OCI-LY7 (cell line): Measurements from ENCODE around the gene LDB3. TPM values are rescaled to one million over a fixed set of nuclear protein-coding genes. Genes with fewer than 3 reads are reported as not detected.

ENCODE experiments used
- BruUV-seq: library from RNA; stranded (reverse); fragments of 400-500 nt; replicated peaks from 2 replicates; lab custom pipeline; 2021; lab: Mats Ljungman, UMichigan
- CTCF ChIA-PET: fragments of 300-600 bp; sonication (Branson Sonifier 250); formaldehyde crosslinking; loops from one replicate; lab custom pipeline; 2022; ENCODE audit warnings: antibody characterized with exemption; ENCODE audit not compliant: unreplicated experiment; lab: Charles Lee
- POLR2A ChIA-PET: fragments of 300-600 bp; sonication (Branson Sonifier 250); formaldehyde crosslinking; loops from one replicate; lab custom pipeline; 2022; ENCODE audit warnings: antibody characterized with exemption; lab: Charles Lee
- DNase-seq: peaks from one replicate; pipeline ENCODE4 v3.0.0-alpha.2; 2015; ENCODE audit warnings: low spot score
- H2AFZ ChIP-seq: fragments of 200-600 bp; sonication (generic), shearing (Covaris generic); 2 replicates; pipeline ENCODE4 v1.6.1; 2014; ENCODE audit warnings: mild to moderate bottlenecking, antibody characterized with exemption, low read length, moderate library complexity
- H3K27ac ChIP-seq: fragments of 200-600 bp; sonication (generic); 2 replicates; pipeline ENCODE4 v1.5.1; 2014; ENCODE audit warnings: mixed run types, low read depth, mild to moderate bottlenecking, moderate library complexity, low read length, inconsistent platforms; ENCODE audit not compliant: poor library complexity, severe bottlenecking
- H3K36me3 ChIP-seq: fragments of 200-600 bp; sonication (generic); 2 replicates; pipeline ENCODE4 v1.6.1; 2014; ENCODE audit warnings: mild to moderate bottlenecking, antibody characterized with exemption, low read length, moderate library complexity, mixed read lengths; ENCODE audit not compliant: insufficient read depth
- H3K4me1 ChIP-seq: fragments of 200-600 bp; sonication (generic); 2 replicates; pipeline ENCODE4 v1.5.1; 2014; ENCODE audit warnings: mild to moderate bottlenecking, low read length; ENCODE audit not compliant: insufficient read depth, poor library complexity, severe bottlenecking
- H3K4me2 ChIP-seq: fragments of 200-600 bp; sonication (generic); 2 replicates; pipeline ENCODE4 v1.6.1; 2014; ENCODE audit warnings: mild to moderate bottlenecking, low read length
- H3K4me3 ChIP-seq: fragments of 200-600 bp; sonication (generic); 2 replicates; pipeline ENCODE4 v1.5.1; 2014; ENCODE audit warnings: mild to moderate bottlenecking, low read depth, low read length; ENCODE audit not compliant: poor library complexity, severe bottlenecking
- H3K79me2 ChIP-seq: fragments of 200-600 bp; sonication (generic); 2 replicates; pipeline ENCODE4 v1.6.1; 2016; ENCODE audit warnings: low read depth, mild to moderate bottlenecking, low read length, moderate library complexity, mixed read lengths; ENCODE audit not compliant: insufficient read depth
- H3K9me2 ChIP-seq: fragments of 200-600 bp; sonication (generic); 2 replicates; pipeline ENCODE4 v1.6.1; 2016; ENCODE audit warnings: mild to moderate bottlenecking, low read length, mixed read lengths; ENCODE audit not compliant: insufficient read depth
- H3K9me3 ChIP-seq: fragments of 200-600 bp; sonication (generic); 2 replicates; pipeline ENCODE4 v1.6.1; 2014; ENCODE audit warnings: mild to moderate bottlenecking, mixed run types, low read length, mixed read lengths
- H4K20me1 ChIP-seq: fragments of 200-600 bp; sonication (generic); 2 replicates; pipeline ENCODE4 v1.6.1; 2014; ENCODE audit warnings: mild to moderate bottlenecking, antibody characterized with exemption, low read length, moderate library complexity, mixed read lengths; ENCODE audit not compliant: insufficient read depth
- EZH2phosphoT487 ChIP-seq: fragments of 200-600 bp; sonication (generic); IDR thresholded peaks from 2 replicates; pipeline ENCODE4 v1.6.1; 2018; ENCODE audit warnings: low read depth, borderline replicate concordance, mild to moderate bottlenecking, mixed run types, antibody characterized with exemption, low read length, moderate library complexity, mixed read lengths
- intact Hi-C: fragments of 100-400 bp; cut with micrococcal nuclease; formaldehyde crosslinking; loops from one replicate; pipeline ENCODE4 v1.10.0; 2022; ENCODE audit not compliant: unreplicated experiment
- total RNA-seq, 2 experiments: library from RNA; depleted of rRNA in 1 of 2; stranded (reverse); fragments of >200 nt in 1 of 2; shearing (Covaris generic) in 1 of 2; gene quantifications; 2 replicates each; pipeline ENCODE4 v1.2.3, GENCODE V29; 2014 to 2022
- TF ChIP-seq, protein P1 (sequence below): fragments of 200-600 bp; sonication (generic); conservative IDR thresholded peaks from 2 replicates; pipeline ENCODE4 v1.5.1; 2014; ENCODE audit warnings: mild to moderate bottlenecking, antibody characterized with exemption, low read length, moderate library complexity, mixed read lengths

The LDB3 gene
- total RNA-seq, 2 experiments from 2014 or later, result 0.08 TPM; not detected in 1

DNA sequence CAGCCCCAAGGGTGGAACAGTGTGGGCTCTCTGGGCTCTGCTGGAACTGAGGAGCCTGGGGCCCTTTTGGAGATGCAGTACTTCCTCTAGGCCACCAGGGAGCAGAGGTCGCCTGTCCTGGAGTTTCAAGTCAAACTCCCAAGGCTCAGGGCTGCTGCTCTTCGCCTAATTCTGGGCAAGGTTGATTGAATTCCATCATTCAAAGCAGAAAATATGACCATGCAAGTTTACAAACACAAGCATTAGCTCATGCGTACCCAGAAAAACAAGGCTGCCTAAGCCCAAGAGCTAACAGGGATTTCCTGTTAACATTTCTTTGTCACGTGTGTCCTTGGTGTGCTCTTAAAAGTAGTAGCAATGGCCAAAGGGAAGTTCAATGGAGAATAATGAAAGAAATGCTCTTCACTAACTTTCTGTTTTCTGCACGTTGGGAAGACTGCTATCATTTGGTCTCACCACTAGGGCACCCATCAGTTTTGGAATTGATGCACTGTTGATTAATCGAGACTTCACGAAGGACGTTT is 20.1 kb downstream of the LDB3 start:
- H3K79me2 ChIP-seq, result no peaks in the 10 kb centered on the region
- no peaks in the 10 kb centered on the region for H3K4me1 ChIP-seq
- POLR2A ChIA-PET, result no interaction called here
- no peak overlapping the region for H2AFZ ChIP-seq
- DNase-seq, result peak; percentile 68
- CTCF ChIA-PET, result no interaction called here
- H3K36me3 ChIP-seq, result no peaks in the 10 kb centered on the region
- H3K27ac ChIP-seq, result no peak overlapping the region
- TF ChIP-seq, protein P1, sequence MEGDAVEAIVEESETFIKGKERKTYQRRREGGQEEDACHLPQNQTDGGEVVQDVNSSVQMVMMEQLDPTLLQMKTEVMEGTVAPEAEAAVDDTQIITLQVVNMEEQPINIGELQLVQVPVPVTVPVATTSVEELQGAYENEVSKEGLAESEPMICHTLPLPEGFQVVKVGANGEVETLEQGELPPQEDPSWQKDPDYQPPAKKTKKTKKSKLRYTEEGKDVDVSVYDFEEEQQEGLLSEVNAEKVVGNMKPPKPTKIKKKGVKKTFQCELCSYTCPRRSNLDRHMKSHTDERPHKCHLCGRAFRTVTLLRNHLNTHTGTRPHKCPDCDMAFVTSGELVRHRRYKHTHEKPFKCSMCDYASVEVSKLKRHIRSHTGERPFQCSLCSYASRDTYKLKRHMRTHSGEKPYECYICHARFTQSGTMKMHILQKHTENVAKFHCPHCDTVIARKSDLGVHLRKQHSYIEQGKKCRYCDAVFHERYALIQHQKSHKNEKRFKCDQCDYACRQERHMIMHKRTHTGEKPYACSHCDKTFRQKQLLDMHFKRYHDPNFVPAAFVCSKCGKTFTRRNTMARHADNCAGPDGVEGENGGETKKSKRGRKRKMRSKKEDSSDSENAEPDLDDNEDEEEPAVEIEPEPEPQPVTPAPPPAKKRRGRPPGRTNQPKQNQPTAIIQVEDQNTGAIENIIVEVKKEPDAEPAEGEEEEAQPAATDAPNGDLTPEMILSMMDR, result peak; percentile 84
- no peak for TF ChIP-seq EZH2phosphoT487
- H3K4me2 ChIP-seq, result peak overlapping the region; percentile 3; the same call in 1 of the 2 replicates
- no peaks in the 10 kb centered on the region for H3K9me2 ChIP-seq
- H3K9me3 ChIP-seq, result no peaks in the 10 kb centered on the region
- intact Hi-C loops, result loop anchor here (2.0 kb wide), 1 partner anchor 210 kb away; no protein-coding TSS in a partner anchor
- BruUV-seq, result no TSS peak
- H4K20me1 ChIP-seq, result no peaks in the 10 kb centered on the region
- no peak overlapping the region for H3K4me3 ChIP-seq

- CTCF ChIA-PET, result interaction anchor here (0.6 kb wide), 1 partner anchor 207 kb away, joined by 4 read pairs; no protein-coding TSS in a partner anchor
- intact Hi-C loops, result loop anchor here (2.0 kb wide), 1 partner anchor 210 kb away; no protein-coding TSS in a partner anchor
- H3K79me2 ChIP-seq, result no peaks in the 10 kb centered on the region
- no peak for DNase-seq
- H3K9me2 ChIP-seq, result no peaks in the 10 kb centered on the region
- H2AFZ ChIP-seq, result no peak overlapping the region
- no peaks in the 10 kb centered on the region for H3K36me3 ChIP-seq
- BruUV-seq, result no TSS peak
- TF ChIP-seq EZH2phosphoT487, result no peak
- TF ChIP-seq, protein P1, result no peak
- POLR2A ChIA-PET, result no interaction called here
- no peak overlapping the region for H3K27ac ChIP-seq
- no peaks in the 10 kb centered on the region for H4K20me1 ChIP-seq
- no peaks in the 10 kb centered on the region for H3K4me1 ChIP-seq
- no peak overlapping the region for H3K4me2 ChIP-seq
- no peak overlapping the region for H3K4me3 ChIP-seq
- H3K9me3 ChIP-seq, result no peaks in the 10 kb centered on the region
These were observed 20.8 kb downstream of the LDB3 start for GRCh38 chr10:86689146-86689545.

- BruUV-seq, result no TSS peak
- Histone ChIP-seq H2AFZ (no peak overlapping the region), H3K4me3 (no peak overlapping the region), H3K27ac (no peak overlapping the region), H3K9me3 (no peaks in the 10 kb centered on the region), H4K20me1 (no peaks in the 10 kb centered on the region), H3K79me2 (no peaks in the 10 kb centered on the region), H3K9me2 (no peaks in the 10 kb centered on the region), H3K4me1 (no peaks in the 10 kb centered on the region), H3K36me3 (no peaks in the 10 kb centered on the region), H3K4me2 (no peak overlapping the region)
- ChIA-PET CTCF (no interaction called here), POLR2A (interaction anchor here (0.5 to 0.7 kb wide), 2 partner anchors 14 to 119 kb away, joined by 3 read pairs; no protein-coding TSS in a partner anchor)
- intact Hi-C loops, result no loop called here
- no peak for DNase-seq
- TF ChIP-seq, protein P1, result no peak
These were observed 21.9 kb downstream of the LDB3 start for GRCh38 chr10:86690231-86690630.
